Measurements from ENCODE around the gene PRDM7. TPM values are rescaled to one million over a fixed set of nuclear protein-coding genes. Genes with fewer than 3 reads are reported as not detected.

PRDM7 gene
- total and polyA plus RNA-seq, 2 experiments from 2014 or later: not detected

GRCh38 chr16:90046122-90046970, 30.8 kb downstream of the PRDM7 start:
- no peak overlapping the region for H3K4me3 ChIP-seq
- no peak for DNase-seq (ENCODE audit: low read depth in 1 of 2, low spot score in 1 of 2)
- H3K4me1 ChIP-seq (ENCODE audit: low read depth): peaks cover 5% of the 10 kb centered on the region
- no peaks in the 10 kb centered on the region for H3K9me3 ChIP-seq (ENCODE audit: low read depth)
- peaks cover 19% of the 10 kb centered on the region for H3K27me3 ChIP-seq
- H3K36me3 ChIP-seq: no peaks in the 10 kb centered on the region
- no peak for TF ChIP-seq CTCF (IDR thresholded peaks at IDR 0.05; ENCODE audit: low read depth, low read length)
- H3K27ac ChIP-seq: no peak overlapping the region

- TF ChIP-seq CTCF (IDR thresholded peaks at IDR 0.05; ENCODE audit: low read depth, low read length): no peak
- Histone ChIP-seq H3K27me3 (peaks cover 15% of the 10 kb centered on the region), H3K36me3 (no peaks in the 10 kb centered on the region), H3K4me1 (ENCODE audit: low read depth) (peaks cover 5% of the 10 kb centered on the region), H3K9me3 (ENCODE audit: low read depth) (no peaks in the 10 kb centered on the region), H3K4me3 (no peak overlapping the region), H3K27ac (no peak overlapping the region)
- no peak for DNase-seq (ENCODE audit: low read depth in 1 of 2, low spot score in 1 of 2)
Observed at GRCh38 chr16:90044111-90044551, 33.0 kb downstream of the PRDM7 start.

GRCh38 chr16:90043526-90043925, 33.6 kb downstream of the PRDM7 start:
- TF ChIP-seq CTCF (IDR thresholded peaks at IDR 0.05; ENCODE audit: low read depth, low read length): no peak
- DNase-seq (ENCODE audit: low read depth in 1 of 2, low spot score in 1 of 2): no peak
- Histone ChIP-seq H3K27ac (no peak overlapping the region), H3K4me3 (no peak overlapping the region), H3K27me3 (peaks cover 15% of the 10 kb centered on the region), H3K9me3 (ENCODE audit: low read depth) (no peaks in the 10 kb centered on the region), H3K4me1 (ENCODE audit: low read depth) (peaks cover 5% of the 10 kb centered on the region), H3K36me3 (no peaks in the 10 kb centered on the region)

DNA sequence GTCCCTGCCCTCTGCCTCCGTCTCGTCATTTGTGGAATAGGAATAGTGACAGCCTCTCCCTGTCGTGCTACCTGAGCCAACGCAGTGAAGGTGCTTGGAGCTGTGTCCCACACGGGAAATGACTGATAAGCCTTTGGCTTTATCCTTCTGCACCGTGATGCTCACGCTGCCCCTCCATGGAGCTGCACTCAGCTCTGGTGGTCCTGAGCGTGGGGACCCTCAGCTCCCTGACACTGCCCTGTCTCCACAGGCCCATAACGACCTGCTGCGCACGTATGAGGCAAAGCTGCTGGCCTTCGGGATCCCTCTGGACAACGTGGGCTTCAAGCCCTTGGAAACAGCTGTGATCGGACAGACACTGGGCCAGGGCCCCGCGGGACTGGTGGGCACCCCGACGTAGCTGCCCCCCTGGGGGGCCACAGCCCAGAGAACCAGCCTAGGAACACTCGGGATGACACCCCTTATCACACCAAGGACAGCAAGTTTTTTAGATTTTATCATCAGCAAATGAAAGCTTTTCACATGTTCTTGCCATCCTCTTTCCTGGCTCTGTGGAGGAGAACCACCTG, 34.1 kb downstream of the PRDM7 start:
- TF ChIP-seq CTCF (IDR thresholded peaks at IDR 0.05; ENCODE audit: low read depth, low read length): no peak
- no peaks in the 10 kb centered on the region for H3K36me3 ChIP-seq

DNA sequence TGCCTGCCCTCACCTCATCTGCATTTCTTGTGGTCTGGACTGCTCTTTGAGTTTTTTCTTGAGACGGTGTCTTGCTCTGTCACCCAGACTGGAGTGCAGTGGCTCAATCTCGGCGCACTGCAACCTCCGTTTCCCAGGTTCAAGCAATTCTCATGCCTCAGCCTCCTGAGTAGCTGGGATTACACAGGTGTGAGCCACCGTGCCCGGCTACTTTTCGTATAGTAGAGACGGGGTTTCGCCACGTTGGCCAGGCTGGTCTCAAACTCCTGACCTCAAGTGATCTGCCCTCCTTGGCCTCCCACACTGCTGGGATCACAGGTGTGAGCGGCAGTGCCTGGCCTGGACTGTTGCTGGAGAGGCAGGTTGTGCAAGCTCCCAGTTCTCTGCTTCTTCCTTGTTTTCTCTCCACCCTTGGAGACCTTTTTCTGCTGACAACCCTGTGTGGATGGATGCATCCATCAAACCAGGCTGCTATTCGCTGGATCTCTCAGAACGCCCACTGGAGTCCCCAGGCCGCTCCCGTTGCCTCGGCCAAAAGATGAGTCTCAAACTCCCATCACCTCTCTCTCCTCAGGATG, 35.1 kb downstream of the PRDM7 start:
- Histone ChIP-seq H3K27me3 (peaks cover 5% of the 10 kb centered on the region), H3K36me3 (no peaks in the 10 kb centered on the region), H3K27ac (no peak overlapping the region), H3K4me1 (ENCODE audit: low read depth) (peaks cover 1% of the 10 kb centered on the region), H3K4me3 (no peak overlapping the region), H3K9me3 (ENCODE audit: low read depth) (no peaks in the 10 kb centered on the region)
- TF ChIP-seq CTCF (IDR thresholded peaks at IDR 0.05; ENCODE audit: low read depth, low read length): no peak
- no peak for DNase-seq (ENCODE audit: low read depth in 1 of 2, low spot score in 1 of 2)

More for the DNA sequence above, 34.1 kb downstream of the PRDM7 start:
- DNase-seq (ENCODE audit: low read depth in 1 of 2, low spot score in 1 of 2): no peak
- H3K27ac ChIP-seq: no peak overlapping the region
- H3K27me3 ChIP-seq: peaks cover 12% of the 10 kb centered on the region
- H3K4me3 ChIP-seq: no peak overlapping the region
- H3K9me3 ChIP-seq (ENCODE audit: low read depth): no peaks in the 10 kb centered on the region
- H3K4me1 ChIP-seq (ENCODE audit: low read depth): peaks cover 5% of the 10 kb centered on the region

Data from cardiac muscle cell (in vitro differentiated cells and primary cell).